Stimulated activated CD8-positive, alpha-beta memory T cell treated with anti-CD3 and anti-CD28 coated beads, Interleukin-12 subunit alpha, Interleukin-12 subunit beta, amount 100 ng/mL, for 1 hour (primary cell): ENCODE results near the gene OSM.

Source experiments
- DNase-seq: peaks from one replicate; pipeline ENCODE4 v3.0.0-alpha.2; 2020; ENCODE audit warnings: low read depth

Gene OSM

GRCh38 chr22:30285176-30285845 is 18.7 kb upstream of the OSM start:
- DNase-seq: no peak

- no peak for DNase-seq
Observed at GRCh38 chr22:30284666-30285065, 18.0 kb upstream of the OSM start.

GRCh38 chr22:30284172-30284571 is 17.5 kb upstream of the OSM start:
- no peak for DNase-seq

GRCh38 chr22:30283342-30283741 is 16.7 kb upstream of the OSM start:
- no peak for DNase-seq

GRCh38 chr22:30282616-30283046 is 16.0 kb upstream of the OSM start:
- no peak for DNase-seq

- no peak for DNase-seq
Observed at GRCh38 chr22:30280505-30280904, 13.9 kb upstream of the OSM start.

- no peak for DNase-seq
Observed at GRCh38 chr22:30279932-30280331, 13.3 kb upstream of the OSM start.

GRCh38 chr22:30279046-30279788 is 12.6 kb upstream of the OSM start:
- no peak for DNase-seq

- no peak for DNase-seq
Observed at GRCh38 chr22:30277547-30278344, 11.1 kb upstream of the OSM start.

GRCh38 chr22:30276039-30276438 is 9.4 kb upstream of the OSM start:
- DNase-seq: no peak

GRCh38 chr22:30275625-30276024 is 9.0 kb upstream of the OSM start:
- no peak for DNase-seq

GRCh38 chr22:30274437-30274812 is 7.8 kb upstream of the OSM start:
- DNase-seq: no peak

GRCh38 chr22:30273711-30274436 is 7.2 kb upstream of the OSM start:
- no peak for DNase-seq

GRCh38 chr22:30272781-30273601 is 6.3 kb upstream of the OSM start:
- no peak for DNase-seq

- DNase-seq: no peak
Observed at GRCh38 chr22:30270832-30271231, 4.2 kb upstream of the OSM start.

- no peak for DNase-seq
Observed at GRCh38 chr22:30268331-30268730, 1.7 kb upstream of the OSM start.

- DNase-seq: no peak
Observed at GRCh38 chr22:30267382-30268302, 991 bp upstream of the OSM start.

- DNase-seq: peak; percentile 63
Observed at GRCh38 chr22:30265823-30266444, 717 bp downstream of the OSM start.

GRCh38 chr22:30265131-30265720 is 1.4 kb downstream of the OSM start:
- no peak for DNase-seq
